HG03439 (cell line): Measurements from ENCODE around the gene DBNL.

Experiments used
- ATAC-seq: cut with Tn5 transposase; IDR thresholded peaks from one replicate; pipeline ENCODE4 v1.9.1; 2021; ENCODE audit warnings: mild to moderate bottlenecking, moderate library complexity; ENCODE audit not compliant: unreplicated experiment

The DBNL gene

DNA sequence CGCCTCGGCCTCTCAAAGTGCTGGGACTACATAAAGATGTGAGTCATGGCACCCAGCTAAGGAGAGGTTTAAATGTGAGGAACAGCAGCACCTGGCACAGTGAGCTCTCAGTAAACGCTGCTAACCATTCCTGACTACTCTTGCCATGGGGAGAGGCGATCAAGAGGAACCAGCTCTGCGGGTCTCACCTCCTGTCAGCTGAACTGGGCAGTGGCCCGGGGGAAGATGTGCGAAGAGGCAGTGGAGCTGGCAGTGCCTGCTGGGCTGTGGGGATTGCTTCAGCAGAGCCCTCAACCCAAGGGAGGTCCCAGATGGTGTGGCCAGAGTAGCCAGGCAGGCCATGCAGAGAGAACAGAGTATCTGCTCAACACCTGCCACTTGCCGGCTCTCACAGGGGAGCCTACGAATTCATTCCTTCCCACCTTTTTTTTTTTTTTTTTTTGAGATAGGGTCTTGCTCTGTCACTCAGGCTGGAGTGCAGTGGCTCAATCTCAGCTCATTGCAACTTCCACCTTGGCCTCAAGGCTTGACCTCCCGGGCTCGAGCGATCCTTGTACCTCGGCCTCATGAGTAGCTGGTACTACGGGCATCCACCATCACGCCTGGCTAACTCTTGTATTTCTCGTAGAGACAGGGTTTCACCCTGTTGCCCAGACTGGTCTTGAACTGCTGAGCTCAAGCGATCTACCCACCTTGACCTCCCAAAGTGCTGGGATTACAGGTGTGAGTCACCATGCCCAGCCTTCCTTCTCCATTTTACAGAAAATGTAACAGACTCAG, 31.0 kb downstream of the DBNL start:
- ATAC-seq = no peak

DNA sequence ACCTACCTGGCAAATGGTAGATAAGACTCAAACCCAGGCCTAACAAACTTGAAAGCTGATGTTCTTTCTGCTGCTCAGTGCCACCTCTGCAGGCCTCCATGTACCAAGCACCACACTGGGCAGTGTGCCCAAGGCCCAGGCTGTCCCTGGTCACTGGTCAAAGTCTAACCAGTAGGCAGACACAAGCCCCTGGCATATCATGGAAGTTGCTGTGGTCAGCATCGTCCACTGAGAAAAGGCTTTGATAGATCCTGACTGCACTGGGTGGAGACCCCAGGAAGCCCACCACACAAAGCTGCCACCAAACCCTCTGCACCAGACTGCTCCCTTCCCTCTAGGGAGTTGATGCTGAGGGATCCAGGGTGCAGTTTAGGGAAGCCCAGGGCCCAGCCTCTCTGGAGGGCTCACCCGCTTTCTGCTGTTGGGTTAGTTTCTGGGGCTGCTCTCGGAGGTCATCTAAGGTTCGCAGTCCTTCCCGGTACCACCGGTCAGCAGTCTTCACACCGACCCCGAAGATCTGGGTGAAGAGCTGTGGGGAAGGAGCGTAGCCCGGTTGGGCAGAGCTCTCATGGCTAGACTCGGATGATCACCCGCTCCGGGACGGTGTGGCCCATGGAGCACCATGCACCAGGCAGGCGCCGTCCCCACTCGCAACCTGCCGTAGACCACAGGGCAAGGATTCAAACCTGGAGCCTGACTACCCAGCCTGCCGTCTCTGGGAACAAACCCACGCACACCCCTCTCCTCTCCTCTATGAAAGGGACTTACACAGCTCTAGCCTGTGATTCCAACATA, 31.8 kb downstream of the DBNL start:
- ATAC-seq = no peak

DNA sequence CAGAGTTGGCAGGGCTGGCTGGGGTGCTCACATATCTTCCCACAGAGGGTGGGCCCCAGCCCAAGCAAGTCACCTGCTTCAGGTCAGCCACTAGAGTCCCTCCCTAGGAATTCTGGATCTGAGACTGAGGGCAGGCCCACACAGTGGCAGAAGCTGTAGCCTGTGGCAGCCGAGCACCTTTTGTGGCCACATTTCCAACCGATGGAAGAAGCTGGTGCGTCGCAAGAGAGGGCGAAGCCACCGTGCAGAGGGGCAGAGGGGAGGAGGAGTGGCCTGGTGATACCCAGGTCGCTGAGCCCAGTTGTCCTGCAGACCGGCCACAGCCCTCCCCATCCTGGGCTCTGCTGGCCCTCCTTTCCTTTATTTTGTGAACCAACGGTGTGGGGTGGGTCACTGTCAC, 32.6 kb downstream of the DBNL start:
- no peak for ATAC-seq

DNA sequence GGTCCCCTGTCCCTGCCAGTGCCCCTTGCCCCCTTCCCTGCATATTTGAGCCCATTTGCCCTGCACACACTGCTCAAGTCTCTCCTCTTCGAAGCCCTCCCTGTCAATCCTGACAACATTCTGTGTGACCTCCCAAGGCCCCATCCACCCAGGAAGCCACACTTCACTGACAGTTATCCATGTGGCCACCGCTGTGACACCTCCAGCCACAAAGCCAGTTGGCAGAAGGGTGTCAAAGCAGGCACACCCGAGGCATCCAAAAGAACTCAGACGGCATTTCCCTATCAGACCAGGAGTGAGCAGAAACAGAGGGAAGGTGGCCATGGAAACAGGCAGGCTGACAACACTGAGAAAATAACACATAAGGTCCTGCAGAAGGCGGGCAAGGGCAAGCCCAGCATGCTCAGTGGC, 33.2 kb downstream of the DBNL start:
- no peak for ATAC-seq

DNA sequence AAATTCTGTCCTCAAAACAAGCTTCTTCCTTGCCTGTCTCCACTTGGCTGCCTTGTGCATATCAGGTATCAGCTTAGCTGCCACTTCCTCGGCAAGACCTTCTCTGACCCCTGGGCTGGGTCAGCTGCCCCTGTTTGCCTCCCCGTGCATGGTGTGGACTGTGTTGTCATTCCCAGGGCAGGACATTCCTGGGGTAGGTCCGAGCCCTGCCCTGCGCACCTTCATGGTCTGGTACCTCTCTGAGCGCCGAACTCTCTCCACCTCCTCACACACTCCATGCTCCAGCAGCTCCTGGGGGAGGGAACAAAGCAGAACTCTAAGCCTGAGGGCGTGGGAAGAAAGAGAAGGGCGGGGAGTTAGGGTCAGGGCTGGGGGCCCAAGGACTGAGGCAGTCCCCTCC, 34.0 kb downstream of the DBNL start:
- ATAC-seq = no peak

DNA sequence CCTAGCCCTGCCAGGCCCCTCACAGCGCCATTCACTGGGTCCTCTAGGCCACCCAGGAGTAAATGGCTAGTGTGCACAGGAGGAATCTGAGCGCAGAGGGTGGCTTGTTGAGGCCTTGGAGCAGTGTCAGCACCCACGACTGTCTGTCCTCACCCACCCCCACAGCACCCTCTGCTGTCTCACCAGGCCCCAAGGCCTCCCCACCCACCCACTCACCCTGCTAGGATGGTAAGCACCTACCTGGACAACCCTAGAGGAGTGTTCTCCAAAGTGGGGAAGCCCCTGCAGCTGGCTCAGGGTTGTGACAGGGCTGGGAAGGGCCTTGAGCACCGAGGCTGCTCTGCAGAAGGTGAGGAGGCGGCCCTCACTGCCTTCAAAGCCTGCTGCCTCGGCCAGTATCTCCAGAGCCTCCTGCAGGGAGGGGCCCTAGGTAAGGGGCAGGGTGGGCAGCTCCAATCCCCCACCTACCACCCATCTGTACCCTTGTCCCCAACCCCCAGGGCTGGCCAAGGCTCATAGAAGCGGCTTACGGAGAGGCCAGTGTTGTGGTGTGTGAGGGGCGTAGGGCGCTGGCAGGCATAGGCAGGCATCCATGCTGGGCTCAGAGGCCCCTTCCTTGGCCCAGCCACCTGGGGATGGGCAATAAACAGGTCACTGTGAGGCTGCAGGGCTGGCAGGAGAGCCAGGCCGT, 35.0 kb downstream of the DBNL start:
- ATAC-seq = no peak

DNA sequence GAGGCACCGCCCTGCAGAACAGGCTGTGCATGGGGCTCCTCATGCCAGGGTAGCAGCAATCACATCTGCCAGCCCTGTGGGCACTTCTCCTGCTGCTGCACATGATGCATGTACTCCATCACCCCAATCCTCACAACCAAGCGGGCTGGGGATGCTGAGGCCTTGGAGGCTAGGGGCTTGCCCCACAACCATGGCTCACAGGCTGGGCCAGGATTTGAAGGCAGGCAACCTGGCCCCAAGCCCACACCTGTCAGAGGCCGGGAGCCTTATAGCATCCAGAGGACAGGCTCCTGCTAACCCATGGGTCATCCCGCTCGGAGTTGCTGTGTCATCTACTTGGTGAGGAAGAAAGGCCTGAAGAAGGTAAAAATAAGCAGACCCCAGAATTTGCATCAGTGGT, 35.6 kb downstream of the DBNL start:
- no peak for ATAC-seq

DNA sequence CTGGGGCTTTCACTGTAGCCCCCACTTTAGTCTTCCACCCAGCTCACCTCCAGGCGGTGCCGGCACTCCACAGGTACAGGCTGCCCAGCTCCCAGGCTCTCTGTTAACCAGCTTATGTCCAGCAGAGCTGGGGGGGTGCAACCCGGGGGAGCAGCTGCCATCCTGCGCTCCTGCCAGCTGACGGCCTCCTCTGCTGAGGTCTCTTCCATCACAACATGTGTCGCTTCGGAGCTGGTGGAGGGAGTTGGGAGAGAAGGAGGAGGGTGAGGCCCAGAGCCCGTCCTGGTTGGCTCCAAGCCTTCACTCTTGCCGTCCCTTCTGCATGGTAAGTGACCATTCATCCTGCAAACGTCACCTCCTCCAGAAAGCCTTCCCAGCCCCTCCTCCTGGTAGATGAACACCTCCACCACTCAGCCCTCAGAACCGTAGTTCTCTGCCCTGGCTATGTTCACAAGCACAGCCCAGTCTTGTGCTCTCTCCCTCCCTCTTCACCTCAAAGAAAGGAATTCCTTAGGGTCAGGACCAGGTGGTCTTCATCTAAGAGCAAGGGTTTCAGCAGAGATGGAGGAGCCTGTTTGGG, 36.3 kb downstream of the DBNL start:
- ATAC-seq = no peak

DNA sequence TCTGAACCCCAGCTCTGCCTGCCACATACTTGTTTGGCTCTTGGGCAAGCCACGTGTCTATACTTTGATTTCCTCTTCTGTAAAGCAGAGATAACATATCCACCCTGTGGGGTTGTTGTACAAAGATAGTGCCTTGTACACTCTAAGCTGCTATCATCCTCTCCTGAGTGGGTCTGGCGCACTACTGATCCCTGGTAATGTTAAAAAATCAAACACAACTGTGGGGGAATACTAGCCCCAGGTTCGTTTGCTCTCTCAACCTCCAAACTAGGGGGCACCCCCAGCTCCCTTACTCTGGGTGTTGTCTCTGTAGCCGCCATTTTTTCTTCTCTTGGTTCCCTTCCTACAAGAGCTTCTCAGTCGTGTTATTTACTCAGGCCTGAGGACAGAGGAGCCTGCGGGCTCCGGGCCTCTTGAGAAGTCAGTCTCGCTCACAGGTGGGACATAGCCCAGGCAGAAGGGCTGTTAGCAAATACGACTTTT, 36.8 kb downstream of the DBNL start:
- ATAC-seq = no peak

DNA sequence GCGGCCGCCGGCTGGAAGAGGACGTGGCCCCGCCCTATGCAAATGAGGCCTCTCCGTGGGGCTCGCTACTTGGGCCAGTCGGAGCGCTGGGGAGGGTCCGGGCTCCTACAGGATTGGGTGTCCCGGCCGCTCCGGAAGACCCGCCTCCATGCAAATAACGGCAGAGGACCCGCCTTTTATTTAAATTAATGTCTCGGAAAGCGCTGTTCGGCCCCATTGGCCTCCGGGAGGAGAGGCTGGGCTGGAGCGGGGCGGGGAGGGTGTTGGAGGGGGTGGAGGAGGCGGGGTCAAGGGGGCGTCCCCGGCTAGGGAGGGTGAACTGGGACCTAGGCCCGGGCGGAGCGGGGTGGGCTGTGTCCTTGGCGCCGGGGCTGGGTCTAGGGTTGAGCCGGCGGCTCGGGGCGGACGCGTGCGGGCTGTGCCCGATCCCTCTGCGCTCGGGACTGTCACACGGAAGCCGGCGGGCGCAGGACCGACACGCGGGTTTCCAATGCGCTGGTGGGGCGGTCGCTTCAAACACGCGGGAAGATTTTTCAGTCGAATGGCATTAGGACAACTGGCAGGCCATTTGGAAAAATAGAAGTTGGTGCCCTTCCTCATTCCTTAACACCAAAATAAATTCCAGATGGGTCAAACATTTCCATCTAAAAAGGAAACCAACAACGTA, 38.2 kb downstream of the DBNL start:
- peak; percentile 89 for ATAC-seq

DNA sequence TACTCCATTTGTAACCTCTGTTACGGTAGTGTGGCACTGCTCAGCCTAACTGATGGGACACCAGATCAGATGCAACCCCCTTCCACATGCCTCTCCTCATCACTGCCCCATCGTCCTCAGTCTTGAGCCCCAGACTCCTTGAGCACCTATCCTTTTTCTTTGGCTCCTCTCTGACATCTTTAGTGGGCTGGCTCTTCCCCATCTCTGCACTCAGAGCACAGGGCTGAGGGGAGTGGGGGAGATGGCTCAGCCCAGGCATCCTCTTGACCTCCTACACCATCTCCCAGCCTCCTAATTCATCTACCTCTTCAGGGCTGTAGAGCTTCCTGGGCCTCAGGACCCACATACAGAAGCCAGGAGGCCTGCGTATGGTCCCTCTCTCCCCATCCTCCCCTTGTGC, 39.3 kb downstream of the DBNL start:
- no peak for ATAC-seq

DNA sequence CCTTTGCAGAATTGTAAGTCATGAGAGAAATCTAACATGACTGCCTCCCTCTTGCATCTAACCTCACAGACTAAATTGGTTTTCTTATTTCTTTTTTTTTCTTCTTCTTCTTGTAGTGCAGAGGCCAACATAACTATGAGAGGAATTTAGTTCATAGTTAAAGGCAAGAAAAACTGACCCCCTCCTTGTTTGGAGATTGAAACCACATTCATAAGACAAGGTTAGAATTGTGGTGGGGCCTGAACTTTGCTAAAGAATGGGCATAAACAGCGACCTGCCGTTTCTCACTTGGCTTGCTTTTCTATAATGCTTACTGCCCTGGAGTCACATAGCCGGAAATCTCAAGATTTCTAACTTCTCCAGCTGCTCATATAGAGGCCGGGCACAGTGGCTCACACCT, 40.2 kb downstream of the DBNL start:
- no peak for ATAC-seq

DNA sequence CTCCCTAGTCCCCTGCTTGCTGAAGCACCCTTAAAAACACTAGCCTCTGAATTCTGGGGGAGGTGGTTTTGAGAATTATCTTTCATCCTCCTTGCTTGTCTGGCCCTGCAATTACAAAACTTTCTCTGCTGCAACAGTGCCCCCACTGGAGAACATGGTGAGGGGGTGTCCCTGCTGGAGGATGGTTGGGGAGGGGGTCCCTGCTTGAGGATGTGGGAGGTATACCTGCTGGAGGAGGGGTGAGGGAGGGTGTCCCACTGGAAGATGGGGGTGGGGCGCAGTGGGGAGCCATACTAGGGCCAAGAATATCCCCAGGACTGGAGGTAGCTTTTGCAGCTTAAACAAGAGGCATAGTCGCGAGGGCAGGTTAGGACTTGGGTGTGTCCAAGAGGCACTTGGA, 41.0 kb downstream of the DBNL start:
- no peak for ATAC-seq

DNA sequence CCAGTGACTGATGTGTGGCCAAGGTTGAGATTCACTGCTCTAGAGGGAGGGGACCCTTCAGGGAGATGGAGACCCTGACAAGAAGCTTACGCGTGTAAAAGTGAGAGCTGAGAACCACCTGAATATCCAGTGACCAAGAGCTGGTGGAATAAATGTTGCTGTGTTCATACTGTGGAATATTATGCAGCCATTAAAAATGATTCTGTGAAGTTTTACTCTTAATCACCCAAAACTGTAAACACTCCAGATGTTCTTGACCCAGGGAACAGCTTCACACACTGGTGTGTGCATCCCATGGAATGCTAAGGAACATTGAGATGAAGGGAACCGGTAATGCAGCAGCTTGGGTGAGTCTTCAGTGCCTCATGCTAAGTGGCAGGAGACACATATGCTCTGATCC, 42.1 kb downstream of the DBNL start:
- ATAC-seq = no peak

DNA sequence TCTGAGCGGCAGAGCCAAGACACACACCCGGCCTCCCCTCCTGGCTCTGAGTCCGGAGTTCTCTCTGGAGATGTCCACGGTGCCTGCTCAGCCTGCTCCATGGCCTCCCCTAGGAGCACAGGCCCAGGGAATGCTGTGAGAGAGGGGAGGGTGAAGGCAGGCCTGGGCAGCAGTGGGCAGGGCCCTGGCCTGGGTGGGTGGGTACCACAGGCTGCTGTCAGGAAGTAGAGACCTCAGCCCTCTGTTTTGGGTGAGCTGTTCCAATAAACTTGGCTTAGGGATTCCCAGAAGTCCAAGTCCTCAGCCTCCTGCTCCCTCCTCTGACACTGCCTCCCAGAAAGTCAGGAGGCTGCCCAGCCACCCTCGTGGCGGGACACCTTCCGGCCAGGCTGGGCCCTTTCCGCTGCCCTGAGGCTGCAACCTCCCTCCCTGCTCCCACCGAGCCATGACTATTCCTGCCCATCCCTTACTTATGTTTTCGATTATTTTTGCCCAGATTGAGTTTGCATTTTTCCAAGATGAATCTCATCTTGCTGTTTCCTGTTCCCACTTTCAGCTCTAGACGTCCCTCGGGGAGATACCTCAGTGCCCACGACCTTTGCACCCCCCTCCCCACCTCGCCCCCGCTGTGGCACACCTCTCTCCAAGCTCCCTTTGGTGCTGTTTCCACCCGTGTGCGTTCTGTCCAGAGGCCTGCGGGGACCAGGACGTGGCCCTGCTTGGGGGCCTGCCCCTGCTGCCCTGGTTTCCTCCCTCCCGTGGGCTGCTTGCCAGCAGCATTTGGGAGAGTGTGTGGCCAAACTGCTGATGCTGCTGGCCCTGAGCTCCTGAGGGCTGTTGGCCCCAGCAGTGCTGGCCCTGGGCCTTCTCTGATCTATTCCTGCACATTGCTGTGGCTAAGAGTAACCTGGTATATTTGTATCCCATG, 43.7 kb downstream of the DBNL start:
- no peak for ATAC-seq

DNA sequence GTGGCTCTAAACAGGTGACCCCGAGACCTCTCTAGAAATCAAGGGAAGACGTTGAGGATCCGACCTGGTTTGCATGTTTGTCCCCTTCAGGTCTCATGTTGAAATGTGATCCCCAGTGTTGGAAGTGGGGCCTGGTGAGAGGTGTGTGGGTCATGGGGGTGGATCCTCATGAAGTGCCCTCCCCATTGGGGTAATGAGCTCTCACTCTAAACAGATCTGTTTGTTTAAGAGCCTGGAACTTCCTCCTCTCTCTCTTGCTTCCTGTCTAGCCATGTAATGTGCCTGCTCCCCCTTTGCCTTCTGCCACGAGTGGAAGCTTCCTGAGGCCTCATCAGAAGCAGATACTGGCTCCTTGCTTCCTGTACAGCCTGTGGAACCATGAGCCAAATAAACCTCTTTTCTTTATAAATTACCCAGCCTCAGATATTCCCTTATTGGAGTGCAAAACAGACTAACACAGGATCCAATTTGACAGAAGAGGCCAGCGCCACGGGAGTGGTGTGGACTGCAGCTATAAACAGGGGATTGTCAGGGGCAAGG, 48.7 kb downstream of the DBNL start:
- no peak for ATAC-seq

DNA sequence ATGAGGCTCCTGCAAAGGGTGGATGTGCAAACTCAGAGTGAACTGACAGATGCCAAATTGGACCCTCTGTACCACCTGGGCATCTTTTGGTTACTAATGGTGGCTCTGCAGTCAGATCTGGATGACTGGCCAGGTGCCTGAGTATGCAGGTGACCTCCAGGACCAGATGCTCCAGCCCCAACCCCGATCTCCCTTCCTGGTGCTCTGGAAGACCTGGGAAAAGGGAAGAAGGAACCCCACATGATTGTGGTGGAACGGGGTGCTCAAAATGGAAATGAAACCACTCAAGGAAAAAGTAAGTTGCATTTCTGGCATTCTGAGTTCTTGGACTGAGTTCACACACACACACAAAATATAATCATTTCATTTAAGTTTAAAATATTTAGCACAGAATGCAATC, 49.9 kb downstream of the DBNL start:
- no peak for ATAC-seq

DNA sequence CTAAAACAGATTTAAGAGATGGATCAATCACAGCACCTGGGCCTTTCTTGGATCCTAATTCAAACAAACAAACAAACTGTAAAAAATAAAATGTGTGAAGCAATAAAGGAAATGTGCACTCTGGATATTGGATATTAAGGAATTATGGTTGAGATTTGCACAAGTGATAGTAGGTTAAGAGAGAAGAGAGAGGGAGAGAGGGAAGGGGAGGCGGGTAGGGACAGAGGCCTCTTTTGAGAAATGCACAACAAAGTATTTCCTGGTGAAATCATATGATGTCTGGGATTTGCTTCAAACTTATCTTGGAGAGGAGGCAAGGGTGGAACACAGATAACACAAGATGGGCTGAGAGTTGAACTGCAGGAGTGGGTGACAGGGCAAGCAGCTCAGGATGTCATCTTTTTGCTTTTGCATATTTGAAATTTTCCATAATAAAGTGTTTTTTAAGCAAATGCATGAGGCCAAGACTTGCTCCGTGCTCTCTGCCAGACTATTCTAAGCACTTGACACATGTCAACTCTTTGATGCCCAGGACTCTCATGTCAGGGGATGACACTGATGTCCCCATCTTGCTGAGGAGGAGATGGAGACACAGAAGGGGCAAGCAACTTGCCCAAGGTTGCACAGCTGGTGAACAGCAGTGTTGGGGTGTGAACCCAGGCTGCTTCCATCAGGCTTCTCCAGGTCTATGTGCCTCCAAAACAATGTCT, 50.5 kb downstream of the DBNL start:
- no peak for ATAC-seq

DNA sequence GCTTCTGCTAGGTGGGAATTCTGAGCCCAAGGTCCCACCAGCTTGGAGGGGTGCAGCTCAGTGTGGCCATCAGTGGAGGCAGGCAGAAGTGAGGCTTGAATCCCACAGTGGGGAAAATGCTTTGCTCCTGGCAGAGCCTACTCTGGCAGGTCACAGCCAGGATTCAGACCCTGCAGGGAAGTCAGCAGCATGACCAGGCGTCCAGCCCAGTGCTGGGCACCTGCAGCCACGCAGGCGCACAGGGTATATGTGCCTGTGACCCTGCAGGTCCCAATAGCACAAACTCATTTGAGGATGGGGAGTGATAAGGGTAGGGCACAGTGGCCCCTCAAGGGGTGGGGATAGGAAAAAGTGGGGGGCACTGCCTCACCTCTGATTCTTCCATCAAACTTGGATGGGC, 51.3 kb downstream of the DBNL start:
- ATAC-seq = no peak
